HG02840 (cell line): ENCODE data around the gene TMPO.
"Not testable (repeated sequence)": the region's sequence is repeated elsewhere in the genome, so short reads cannot be mapped to it uniquely, and the experiment has no call there.

Source experiments
- ATAC-seq: cut with Tn5 transposase; IDR thresholded peaks from one replicate; pipeline ENCODE4 v1.9.1; 2021; ENCODE audit warnings: mild to moderate bottlenecking, moderate library complexity, moderate number of reproducible peaks; ENCODE audit not compliant: unreplicated experiment, low FRiP score

Gene TMPO

GRCh38 chr12:98509063-98509462 lies 6.3 kb upstream of the TMPO start:
- no peak for ATAC-seq

GRCh38 chr12:98511806-98512205 lies 3.6 kb upstream of the TMPO start:
- not testable (repeated sequence) for ATAC-seq

DNA sequence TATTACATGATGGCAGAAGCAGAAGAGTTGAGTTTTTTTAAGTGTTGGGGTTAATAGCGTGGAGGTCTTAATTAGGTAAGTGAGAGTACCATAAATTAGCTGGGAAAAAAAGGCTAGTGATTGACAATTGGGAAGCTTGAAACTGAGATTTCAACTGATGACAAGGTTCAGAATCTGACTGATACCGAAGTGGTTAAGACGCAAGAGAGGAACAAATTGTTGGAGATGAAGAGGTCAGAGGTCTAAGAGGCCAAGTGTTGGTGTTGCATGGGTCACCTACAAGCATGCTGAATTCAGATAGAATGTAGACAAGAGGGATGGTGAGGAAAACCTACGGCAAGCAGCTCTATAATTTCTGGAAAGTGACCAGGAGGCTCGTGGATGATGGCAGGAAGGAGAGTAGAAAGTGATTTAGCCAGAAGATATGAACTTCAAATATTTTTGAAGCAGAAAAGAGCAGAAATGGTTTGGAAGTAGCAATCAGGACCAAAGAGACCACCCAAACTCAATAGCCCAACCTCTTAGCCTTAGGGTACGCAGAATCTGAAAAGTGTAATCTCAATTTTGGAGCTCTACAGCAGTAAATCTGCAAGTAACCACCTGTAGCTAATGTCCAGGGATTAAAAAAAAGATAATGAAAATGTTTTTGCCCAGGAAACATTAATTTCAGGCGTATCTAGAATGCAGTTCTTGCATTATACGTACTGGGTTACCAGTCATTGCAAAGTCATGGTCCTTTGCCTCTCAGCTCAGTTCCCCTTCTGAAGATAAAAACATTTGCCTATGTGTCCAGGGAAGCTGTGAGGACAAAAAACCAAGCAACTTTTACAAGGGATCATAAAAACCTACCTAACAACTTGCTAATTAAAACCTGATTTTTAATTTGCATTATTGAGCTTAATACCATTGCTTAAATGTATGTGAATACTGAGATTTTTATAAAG lies 1.7 kb upstream of the TMPO start:
- ATAC-seq, result no peak

GRCh38 chr12:98514982-98515286 lies 456 bp upstream of the TMPO start:
- ATAC-seq, result no peak

DNA sequence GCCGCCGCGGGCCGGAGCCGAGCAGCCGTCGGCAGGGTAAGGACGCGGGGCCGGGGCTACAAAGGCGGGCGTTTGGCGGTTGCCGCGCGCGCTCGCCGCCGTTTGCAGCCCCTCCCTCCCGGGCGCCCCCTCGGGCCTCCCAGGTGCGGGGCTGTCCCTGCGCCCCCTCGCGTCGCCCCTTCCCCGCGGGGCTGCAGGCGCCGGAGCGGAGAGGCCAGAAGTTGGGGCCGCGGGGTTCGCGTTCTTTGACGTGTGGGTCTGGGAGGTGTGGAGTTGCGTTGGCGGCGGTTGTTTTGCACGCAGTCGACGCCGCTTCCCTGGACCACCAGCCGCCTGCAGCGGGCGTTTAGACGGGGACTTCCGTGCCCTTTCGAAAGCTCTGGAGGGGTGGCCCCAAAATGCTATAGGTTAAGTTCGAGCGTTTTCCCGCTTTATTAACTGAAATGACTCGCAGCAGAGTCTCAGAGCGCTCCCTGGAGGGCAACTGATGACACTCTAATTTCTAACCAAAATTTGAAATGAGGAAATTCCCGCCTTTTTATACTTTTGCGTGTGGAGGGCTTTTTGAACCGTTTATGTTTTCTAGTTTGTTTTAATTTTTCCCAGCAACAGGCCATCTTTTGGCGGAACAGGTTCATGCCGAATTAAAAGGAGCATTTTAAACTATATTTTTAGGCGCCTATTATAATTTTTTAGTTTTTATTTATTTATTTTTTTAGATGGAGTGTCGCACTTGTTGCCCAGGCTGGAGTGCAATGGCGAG lies 902 bp downstream of the TMPO start:
- ATAC-seq, result peak; percentile 61

GRCh38 chr12:98519257-98519907 lies 4.0 kb downstream of the TMPO start:
- ATAC-seq, result no peak

- ATAC-seq, result no peak
Observed at GRCh38 chr12:98530068-98530467, 14.7 kb downstream of the TMPO start.

- ATAC-seq, result no peak
Observed at GRCh38 chr12:98532687-98533304, 17.4 kb downstream of the TMPO start.

- no peak for ATAC-seq
Observed at GRCh38 chr12:98533723-98534251, 18.4 kb downstream of the TMPO start.

GRCh38 chr12:98538031-98538430 lies 22.6 kb downstream of the TMPO start:
- ATAC-seq, result no peak

GRCh38 chr12:98543701-98544100 lies 28.3 kb downstream of the TMPO start:
- ATAC-seq, result no peak

- ATAC-seq, result no peak
Observed at GRCh38 chr12:98544751-98545150, 29.4 kb downstream of the TMPO start.

GRCh38 chr12:98549371-98550110 lies 34.2 kb downstream of the TMPO start:
- ATAC-seq, result no peak

DNA sequence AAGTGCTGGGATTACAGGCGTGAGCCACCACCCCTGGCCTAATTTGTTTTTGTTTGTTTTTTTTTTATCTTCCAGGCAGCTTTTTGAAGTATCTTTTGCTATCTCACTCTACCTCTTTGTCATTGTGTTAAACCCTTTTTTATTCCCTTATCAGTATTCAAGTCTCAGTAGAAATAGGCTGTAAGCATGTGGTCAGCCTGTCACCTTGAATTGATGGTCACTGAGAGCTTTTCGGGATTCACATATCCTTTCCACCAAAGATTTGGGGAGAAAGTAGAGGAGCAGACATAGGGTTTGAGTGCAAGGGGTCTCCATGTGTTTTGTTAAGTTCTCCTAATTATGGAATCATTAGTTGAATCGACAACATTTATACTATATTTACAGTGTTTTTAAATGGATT lies 36.4 kb downstream of the TMPO start:
- no peak for ATAC-seq

DNA sequence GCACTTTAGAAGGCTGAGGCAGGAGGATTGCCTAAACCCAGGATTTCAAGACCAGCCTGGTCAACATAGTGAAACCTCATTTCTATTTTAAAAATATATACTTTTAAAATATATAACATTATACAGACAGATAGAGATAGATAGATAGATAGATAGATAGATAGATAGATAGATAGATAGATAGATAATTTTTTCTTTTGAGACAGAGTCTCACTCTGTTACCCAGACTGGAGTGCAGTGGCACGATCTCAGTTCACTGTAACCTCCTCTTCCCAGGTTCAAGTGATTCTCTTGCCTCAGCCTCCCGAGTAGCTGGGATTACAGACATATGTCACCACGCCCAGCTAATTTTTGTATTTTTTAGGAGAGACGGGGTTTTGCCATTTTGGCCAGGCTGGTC lies 42.7 kb downstream of the TMPO start:
- not testable (repeated sequence) for ATAC-seq

GRCh38 chr12:98559666-98560065 lies 44.3 kb downstream of the TMPO start:
- no peak for ATAC-seq

DNA sequence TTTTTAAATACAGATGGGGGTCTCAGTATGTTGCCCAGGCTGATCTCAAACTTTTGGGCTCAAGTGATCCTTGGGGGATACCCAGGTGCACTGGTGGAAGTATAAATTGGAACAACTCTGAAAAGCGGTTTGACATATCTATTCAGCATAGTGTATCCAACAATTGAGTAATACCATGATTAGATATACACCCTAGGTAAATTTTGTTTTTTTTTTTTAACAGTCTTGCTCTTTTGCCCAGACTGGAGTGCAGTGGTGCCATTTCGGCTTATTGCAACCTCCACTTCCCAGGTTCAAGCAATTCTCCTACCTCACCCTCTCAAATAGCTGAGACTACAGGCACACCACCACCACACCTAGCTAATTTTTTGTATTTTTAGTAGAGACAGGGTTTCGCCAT lies 46.5 kb downstream of the TMPO start:
- ATAC-seq, result no peak

- ATAC-seq, result no peak
Observed at GRCh38 chr12:98572010-98572409, 56.6 kb downstream of the TMPO start.

DNA sequence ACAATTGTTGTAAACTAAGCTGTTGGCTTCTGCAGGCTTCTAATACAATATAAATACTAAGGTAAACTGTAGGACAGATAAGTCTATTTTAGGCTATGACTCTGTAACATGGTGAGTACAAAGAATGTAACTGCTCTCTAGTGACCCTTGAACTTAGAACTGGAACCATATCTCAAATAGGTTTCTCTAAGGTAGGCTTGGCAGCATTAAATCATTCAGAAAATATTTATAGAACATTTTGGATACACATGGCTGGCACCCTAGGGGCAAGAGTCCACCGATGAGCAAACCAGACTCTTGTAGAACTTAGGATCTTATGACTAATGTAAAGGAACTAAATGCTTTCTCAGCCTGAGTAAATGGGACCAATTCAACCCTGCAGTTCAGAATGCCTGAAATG lies 58.7 kb downstream of the TMPO start:
- ATAC-seq, result no peak

DNA sequence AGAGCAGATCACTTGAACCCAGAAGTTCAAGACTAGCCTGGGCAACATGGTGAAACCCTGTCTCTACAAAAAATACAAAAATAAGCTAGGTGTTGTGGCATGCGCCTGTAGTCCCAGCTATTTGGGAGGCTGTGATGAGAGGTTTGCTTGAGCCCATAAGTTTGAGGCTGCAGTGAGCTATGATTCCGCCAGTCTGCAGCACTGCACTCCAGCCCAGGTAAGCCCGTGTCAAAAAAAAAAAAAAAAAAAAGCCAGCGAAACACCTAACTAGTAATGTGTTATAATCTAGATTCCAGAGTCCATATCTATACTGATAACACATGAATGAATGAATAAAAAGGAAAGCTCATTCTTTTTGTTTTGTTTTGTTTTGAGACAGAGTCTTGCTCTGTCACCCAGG lies 59.6 kb downstream of the TMPO start:
- ATAC-seq, result no peak
